CD4-positive, CD25-positive, alpha-beta regulatory T cell (primary cell): ENCODE data around the gene MRPS27. TPM values are rescaled to one million over a fixed set of nuclear protein-coding genes. Genes with fewer than 3 reads are reported as not detected.
"Not testable (repeated sequence)": the region's sequence is repeated elsewhere in the genome, so short reads cannot be mapped to it uniquely, and the experiment has no call there.

Experiments used
- ATAC-seq, 2 donors: fragments of 150-1000 bp; cut with Tn5 transposase; one replicate each; pipeline ENCODE4 v1.10.0; 2021; ENCODE audit warnings: low read depth in 2 of 2, moderate number of reproducible peaks in 2 of 2, moderate library complexity in 1 of 2
- DNase-seq, 3 donors: peaks; one replicate each; pipeline versions ENCODE4 v3.0.0 to v3.0.0-alpha.2; 2012 to 2022; ENCODE audit warnings: mixed read lengths in 1 of 3
- H3K27ac ChIP-seq: one replicate; pipeline ENCODE4 v1.7.0; 2013; ENCODE audit warnings: mild to moderate bottlenecking, low read length; ENCODE audit not compliant: insufficient read depth, poor library complexity, severe bottlenecking
- H3K27me3 ChIP-seq: one replicate; pipeline ENCODE4 v1.7.0; 2013; ENCODE audit warnings: low read length; ENCODE audit not compliant: control insufficient read depth, insufficient read depth
- H3K36me3 ChIP-seq: one replicate; pipeline ENCODE4 v1.7.0; 2013; ENCODE audit warnings: mild to moderate bottlenecking, low read length, moderate library complexity; ENCODE audit not compliant: control insufficient read depth, insufficient read depth
- H3K4me1 ChIP-seq: 2 replicates; pipeline ENCODE4 v1.7.0; 2013; ENCODE audit warnings: mild to moderate bottlenecking, low read length; ENCODE audit not compliant: insufficient read depth, control insufficient read depth, poor library complexity, severe bottlenecking
- H3K4me3 ChIP-seq: one replicate; pipeline ENCODE4 v1.7.0; 2013; ENCODE audit warnings: low read depth, mild to moderate bottlenecking, low read length, moderate library complexity
- H3K9me3 ChIP-seq, 2 experiments: 1 replicate in 1 of 2; 2 replicates in 1 of 2; pipeline ENCODE4 v1.7.0; 2013; ENCODE audit warnings: low read length in 2 of 2, mild to moderate bottlenecking in 1 of 2, moderate library complexity in 1 of 2; ENCODE audit not compliant: control insufficient read depth in 2 of 2
- H3K27ac Mint-ChIP-seq, 3 donors: one replicate each; pipeline ENCODE4 v1.8.0; 2020 to 2022; ENCODE audit warnings: mild to moderate bottlenecking in 3 of 3, mixed read lengths in 3 of 3, moderate library complexity in 2 of 3
- H3K27me3 Mint-ChIP-seq: one replicate; pipeline ENCODE4 v1.8.0; 2022; ENCODE audit warnings: mild to moderate bottlenecking, mixed read lengths
- H3K36me3 Mint-ChIP-seq: one replicate; pipeline ENCODE4 v1.8.0; 2020; ENCODE audit warnings: mixed read lengths
- H3K4me1 Mint-ChIP-seq, 4 donors: one replicate each; pipeline ENCODE4 v1.8.0; 2020 to 2022; ENCODE audit warnings: mixed read lengths in 4 of 4, mild to moderate bottlenecking in 1 of 4
- H3K4me3 Mint-ChIP-seq, 4 donors: one replicate each; pipeline ENCODE4 v1.8.0; 2020 to 2022; ENCODE audit warnings: mild to moderate bottlenecking in 4 of 4, mixed read lengths in 4 of 4, moderate library complexity in 3 of 4
- H3K9me3 Mint-ChIP-seq, 7 donors: one replicate each; pipeline ENCODE4 v1.8.0; 2020 to 2022; ENCODE audit warnings: mixed read lengths in 7 of 7, mild to moderate bottlenecking in 3 of 7, moderate library complexity in 2 of 7
- polyA plus RNA-seq, 4 donors: library from polyadenylated mRNA; unstranded; fragments of 300-500 nt; fragmentation: Illumina TruSeq; gene quantifications; one replicate each; pipeline ENCODE4 v1.2.3, GENCODE V29; 2021
- total RNA-seq: library from RNA; stranded (reverse); gene quantifications from one replicate; pipeline ENCODE4 v1.2.3, GENCODE V29; 2022

MRPS27 gene
- total and polyA plus RNA-seq, 5 donors from 2014 or later = 36.2 to 53.1 (median 42.5) TPM

DNA sequence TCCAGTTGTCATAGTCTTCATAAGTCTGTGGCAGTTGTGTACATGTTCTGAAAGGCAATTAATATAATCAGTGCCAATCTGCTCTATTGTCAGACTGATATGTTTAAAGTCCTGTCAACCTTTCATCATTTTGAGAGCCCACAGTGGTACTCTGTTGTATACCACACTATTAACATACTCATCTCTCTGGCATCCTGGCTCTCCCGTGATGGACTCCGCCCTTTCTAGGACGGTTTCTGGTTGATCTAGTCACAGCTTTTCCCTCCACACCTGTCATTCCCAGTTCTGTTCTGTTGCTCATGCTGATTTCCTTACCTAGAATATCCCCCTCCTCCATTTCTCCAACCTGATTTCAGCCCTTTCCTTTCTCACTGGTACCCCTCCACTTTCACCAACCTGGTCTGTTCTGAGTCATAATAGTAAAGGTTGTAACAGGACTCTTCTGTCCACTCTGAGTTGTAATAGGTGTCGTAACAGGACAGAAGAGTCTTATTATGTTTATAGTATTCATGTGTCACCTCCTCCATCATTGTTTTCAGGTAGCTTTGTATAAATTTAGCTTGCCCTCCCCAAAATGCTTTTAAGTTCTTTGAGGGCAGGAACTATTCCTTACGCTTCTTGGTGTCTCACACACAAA lies 4.3 kb upstream of the MRPS27 start:
- H3K9me3 ChIP-seq = no peaks in the 10 kb centered on the region
- peaks cover 38% of the 10 kb centered on the region for H3K36me3 Mint-ChIP-seq
- ATAC-seq (no peak), DNase-seq (no peak)
- no peaks in the 10 kb centered on the region for H3K27me3 ChIP-seq
- no peaks in the 10 kb centered on the region for H3K9me3 Mint-ChIP-seq
- H3K4me3 ChIP-seq = no peak overlapping the region
- peaks cover 9% of the 10 kb centered on the region for H3K4me1 ChIP-seq
- H3K4me1 Mint-ChIP-seq = peaks cover 6 to 24% (median 14%) of the 10 kb centered on the region in 4 donors
- peak overlapping the region in 1 of 3 donors; percentile 48 for H3K27ac Mint-ChIP-seq
- H3K27me3 Mint-ChIP-seq = no peaks in the 10 kb centered on the region
- no peak overlapping the region for H3K27ac ChIP-seq
- H3K4me3 Mint-ChIP-seq = peak overlapping the region in 3 of 4 donors; percentile 32 to 78 (median 77)
- peaks cover 36% of the 10 kb centered on the region for H3K36me3 ChIP-seq

DNA sequence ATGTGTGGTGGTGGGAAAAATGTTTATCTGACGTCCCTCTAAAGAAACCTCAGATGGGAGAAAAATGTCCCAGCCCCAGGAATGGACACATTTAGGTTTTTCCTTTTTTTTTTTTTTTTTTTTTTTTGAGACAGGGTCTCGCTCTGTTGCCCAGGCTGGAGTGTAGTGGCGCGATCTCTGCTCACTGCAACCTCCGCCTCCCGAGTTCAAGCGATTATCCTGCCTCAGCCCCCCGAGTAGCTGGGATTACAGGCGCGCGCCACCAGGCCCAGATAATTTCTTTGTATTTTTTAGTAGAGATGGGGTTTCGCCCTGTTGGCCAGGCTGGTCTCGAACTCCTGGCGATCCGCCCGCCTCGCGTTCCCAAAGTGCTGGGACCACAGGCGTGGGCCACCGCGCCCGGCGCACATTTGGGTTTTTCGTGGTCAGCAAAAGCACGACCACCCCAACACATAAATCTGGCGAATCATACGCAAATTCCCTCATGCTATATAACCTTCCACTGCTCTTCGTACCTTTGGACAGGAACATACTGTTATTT lies 535 bp downstream of the MRPS27 start:
- H3K9me3 Mint-ChIP-seq, DNase-seq, H3K27me3 ChIP-seq, H3K27me3 Mint-ChIP-seq, H3K9me3 ChIP-seq, ATAC-seq, H3K36me3 ChIP-seq: not testable (repeated sequence)
- peaks cover 18% of the 10 kb centered on the region for H3K36me3 Mint-ChIP-seq
- Histone ChIP-seq H3K4me1 (peaks cover 16% of the 10 kb centered on the region), H3K27ac (peak overlapping the region; percentile 70), H3K4me3 (peak overlapping the region; percentile 98)
- H3K27ac Mint-ChIP-seq = peak overlapping the region; percentile 95 to 98 (median 98)
- H3K4me3 Mint-ChIP-seq = peak overlapping the region; percentile 95 to 100 (median 98)
- peaks cover 20 to 50% (median 33%) of the 10 kb centered on the region in 4 donors for H3K4me1 Mint-ChIP-seq

DNA sequence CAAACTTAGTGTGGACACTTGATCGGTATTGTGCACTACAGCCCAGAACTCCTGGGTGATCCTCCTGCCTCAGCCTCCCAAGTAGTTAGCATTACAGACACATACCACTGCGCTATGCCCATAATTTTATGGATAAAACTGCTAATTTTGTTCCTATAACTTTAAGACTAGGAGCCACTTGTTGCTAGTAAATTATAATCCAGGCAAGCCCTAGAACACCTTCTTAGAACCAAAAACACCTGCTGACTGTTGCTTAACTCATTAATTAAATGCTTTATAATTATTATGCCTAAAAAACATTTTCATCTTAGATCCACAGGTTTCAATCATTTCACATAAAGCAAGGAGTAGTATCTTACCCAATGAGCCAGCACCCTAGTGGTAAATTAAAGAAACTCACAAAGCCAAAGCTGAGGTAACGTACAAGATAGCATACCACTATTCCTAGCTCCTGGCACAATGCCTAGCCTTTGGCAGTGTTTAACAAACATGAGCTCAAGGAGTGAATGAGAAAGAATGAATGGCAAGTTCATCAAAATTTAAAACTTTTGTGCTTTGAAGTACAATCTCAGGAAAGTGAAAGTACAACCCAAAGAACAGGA lies 5.4 kb downstream of the MRPS27 start:
- Mint-ChIP-seq H3K4me3 (peak overlapping the region in 2 of 4 donors; percentile 85 to 86), H3K27me3 (no peaks in the 10 kb centered on the region)
- H3K4me3 ChIP-seq = no peak overlapping the region

DNA sequence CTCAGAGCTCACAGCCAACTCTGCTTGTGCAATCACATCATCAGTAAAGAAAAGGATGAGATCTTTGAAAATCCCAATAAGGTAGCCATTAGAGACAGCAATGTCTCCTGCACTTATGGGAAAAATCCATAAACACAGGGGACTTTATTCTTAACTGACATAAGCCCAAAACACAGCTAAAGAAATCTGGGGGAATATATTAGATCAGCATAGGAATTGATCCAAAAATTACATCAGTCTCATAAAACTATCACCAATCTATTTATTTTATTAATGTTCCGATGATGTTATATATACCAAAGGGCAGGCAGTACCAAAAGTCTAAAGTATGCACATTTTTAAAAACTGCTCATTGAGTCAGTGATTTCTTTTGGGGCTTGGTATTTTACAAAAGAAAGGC lies 6.9 kb downstream of the MRPS27 start:
- no peak overlapping the region for H3K4me3 ChIP-seq
- Mint-ChIP-seq H3K9me3 (no peaks in the 10 kb centered on the region), H3K27me3 (no peaks in the 10 kb centered on the region), H3K4me3 (no peak overlapping the region), H3K27ac (peak overlapping the region in 1 of 3 donors; percentile 27), H3K4me1 (peaks cover 11 to 35% (median 26%) of the 10 kb centered on the region in 4 donors), H3K36me3 (peaks cover 18% of the 10 kb centered on the region)
- H3K9me3 ChIP-seq = no peaks in the 10 kb centered on the region
- ATAC-seq (no peak), DNase-seq (no peak)
- peaks cover 23% of the 10 kb centered on the region for H3K36me3 ChIP-seq
- H3K27me3 ChIP-seq = no peaks in the 10 kb centered on the region
- H3K27ac ChIP-seq = no peak overlapping the region
- peaks cover 11% of the 10 kb centered on the region for H3K4me1 ChIP-seq

More for the DNA sequence above, 5.4 kb downstream of the MRPS27 start:
- no peaks in the 10 kb centered on the region for H3K27me3 ChIP-seq
- no peak for ATAC-seq
- no peak overlapping the region for H3K27ac ChIP-seq
- Mint-ChIP-seq H3K4me1 (peaks cover 15 to 39% (median 28%) of the 10 kb centered on the region in 4 donors), H3K9me3 (no peaks in the 10 kb centered on the region), H3K27ac (no peak overlapping the region), H3K36me3 (peaks cover 18% of the 10 kb centered on the region)
- no peaks in the 10 kb centered on the region for H3K9me3 ChIP-seq
- no peak for DNase-seq
- H3K4me1 ChIP-seq = peaks cover 10% of the 10 kb centered on the region
- peaks cover 22% of the 10 kb centered on the region for H3K36me3 ChIP-seq

DNA sequence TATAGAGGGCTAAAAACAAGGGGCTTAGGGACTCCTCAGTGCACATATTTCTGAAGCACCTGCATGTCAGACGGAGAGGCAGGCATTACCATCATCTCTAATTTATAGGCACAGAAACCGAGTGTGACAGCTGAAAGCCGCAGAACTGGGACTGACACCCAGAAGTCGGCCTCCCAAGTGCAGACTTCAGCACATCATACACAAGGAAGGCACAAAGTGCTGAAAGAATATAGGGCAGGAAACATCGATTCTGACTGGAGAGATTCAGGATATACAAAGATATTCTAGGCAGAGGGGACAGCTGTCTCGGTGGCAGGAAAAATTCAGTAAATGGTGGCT lies 11.2 kb downstream of the MRPS27 start:
- H3K27ac Mint-ChIP-seq = peak overlapping the region; percentile 95
- peak overlapping the region; percentile 82 to 93 (median 92) for H3K4me3 Mint-ChIP-seq
- no peaks in the 10 kb centered on the region for H3K9me3 Mint-ChIP-seq
- Histone ChIP-seq H3K36me3 (peaks cover 23% of the 10 kb centered on the region), H3K4me3 (peak overlapping the region; percentile 85), H3K27me3 (no peaks in the 10 kb centered on the region), H3K9me3 (no peaks in the 10 kb centered on the region), H3K4me1 (peaks cover 14% of the 10 kb centered on the region), H3K27ac (peak overlapping the region; percentile 93)
- peaks cover 17 to 31% (median 23%) of the 10 kb centered on the region in 4 donors for H3K4me1 Mint-ChIP-seq
- DNase-seq (no peak), ATAC-seq (no peak)
- H3K36me3 Mint-ChIP-seq = peaks cover 13% of the 10 kb centered on the region
- H3K27me3 Mint-ChIP-seq = no peaks in the 10 kb centered on the region

DNA sequence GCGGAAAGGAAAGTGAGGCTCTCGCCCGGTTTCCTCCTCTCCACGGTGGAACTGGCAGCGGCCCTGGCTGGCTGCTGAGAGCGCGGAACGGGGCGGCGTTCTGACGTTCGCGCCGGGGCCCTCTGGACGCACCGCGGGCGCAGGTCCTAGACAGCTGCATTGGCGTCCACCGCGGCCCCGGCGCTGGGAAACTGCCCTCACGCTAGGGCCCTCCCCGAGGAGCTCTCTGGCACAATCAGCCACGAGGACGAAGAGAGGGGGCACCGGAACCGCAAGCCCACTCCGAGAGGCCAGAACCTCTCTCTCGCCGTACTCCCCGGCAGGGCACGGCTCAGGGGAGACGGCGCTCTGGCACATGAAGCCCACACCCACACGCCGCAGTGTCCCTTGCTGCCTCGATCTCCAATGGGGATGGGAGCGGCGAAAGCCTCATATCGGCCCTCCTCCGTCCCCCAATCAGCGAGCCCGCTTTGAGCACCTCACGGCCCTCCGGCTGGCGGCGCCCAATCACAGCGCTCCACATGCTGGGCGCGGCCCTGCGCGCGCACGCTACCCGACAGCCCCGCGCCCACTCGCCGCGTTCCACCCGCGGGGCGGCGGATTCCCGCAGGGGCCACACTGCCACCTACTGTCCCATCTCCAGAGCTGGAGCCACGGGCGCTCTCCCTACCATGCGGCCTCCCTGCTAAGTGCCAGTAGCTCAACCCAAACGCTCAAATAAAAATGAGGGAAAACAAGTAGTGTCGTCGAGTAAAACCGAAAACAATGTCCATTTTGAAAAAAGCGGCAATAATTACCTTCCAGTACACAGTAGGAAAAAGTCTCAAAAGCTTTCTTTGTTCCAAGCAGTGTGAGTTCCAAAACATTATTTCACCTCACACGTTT lies 11.8 kb downstream of the MRPS27 start:
- Mint-ChIP-seq H3K27ac (peak overlapping the region; percentile 95), H3K4me1 (peaks cover 20 to 27% (median 20%) of the 10 kb centered on the region in 4 donors), H3K36me3 (peaks cover 9% of the 10 kb centered on the region), H3K9me3 (no peaks in the 10 kb centered on the region), H3K4me3 (peak overlapping the region; percentile 82 to 93 (median 92)), H3K27me3 (no peaks in the 10 kb centered on the region)
- DNase-seq = peak; percentile 95 to 98 (median 95)
- no peaks in the 10 kb centered on the region for H3K9me3 ChIP-seq
- peak; percentile 97 to 98 for ATAC-seq
- peak overlapping the region; percentile 85 for H3K4me3 ChIP-seq
- H3K27me3 ChIP-seq = no peaks in the 10 kb centered on the region
- H3K36me3 ChIP-seq = peaks cover 19% of the 10 kb centered on the region
- H3K27ac ChIP-seq = peak overlapping the region; percentile 93
- H3K4me1 ChIP-seq = peaks cover 14% of the 10 kb centered on the region

DNA sequence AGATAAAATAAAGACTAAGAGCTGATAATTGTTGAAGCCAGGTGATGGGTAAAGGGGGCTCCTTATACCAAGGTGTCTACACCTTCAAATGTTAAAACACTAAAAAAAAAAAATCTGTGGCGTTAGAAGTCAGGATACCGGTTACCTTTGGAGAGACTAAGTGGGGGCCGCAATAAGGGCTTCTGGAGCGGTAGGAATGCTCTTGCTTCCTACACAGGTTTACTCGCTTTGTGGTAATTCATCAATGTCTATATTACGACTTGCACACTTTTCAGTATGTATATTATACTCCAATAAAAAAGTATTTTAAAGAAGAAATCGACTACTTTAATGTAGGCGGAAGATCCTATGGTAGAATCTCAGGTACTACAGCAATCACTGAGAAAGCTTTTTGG lies 12.5 kb downstream of the MRPS27 start:
- peaks cover 6% of the 10 kb centered on the region for H3K36me3 Mint-ChIP-seq
- H3K9me3 ChIP-seq = no peaks in the 10 kb centered on the region
- H3K4me3 Mint-ChIP-seq = peak overlapping the region; percentile 82 to 93 (median 92)
- ATAC-seq = no peak
- H3K4me1 Mint-ChIP-seq = peaks cover 18 to 27% (median 21%) of the 10 kb centered on the region in 4 donors
- H3K27me3 ChIP-seq = no peaks in the 10 kb centered on the region
- H3K4me1 ChIP-seq = peaks cover 14% of the 10 kb centered on the region
- peak overlapping the region; percentile 93 for H3K27ac ChIP-seq
- H3K4me3 ChIP-seq = peak overlapping the region; percentile 85
- no peak for DNase-seq
- H3K27me3 Mint-ChIP-seq = no peaks in the 10 kb centered on the region
- H3K9me3 Mint-ChIP-seq = no peaks in the 10 kb centered on the region
- H3K27ac Mint-ChIP-seq = peak overlapping the region; percentile 95
- H3K36me3 ChIP-seq = peaks cover 15% of the 10 kb centered on the region
